ENCODE measurements around the gene UHRF1.
"Not testable (repeated sequence)": the region's sequence is repeated elsewhere in the genome, so short reads cannot be mapped to it uniquely, and the experiment has no call there.

Gene UHRF1

DNA sequence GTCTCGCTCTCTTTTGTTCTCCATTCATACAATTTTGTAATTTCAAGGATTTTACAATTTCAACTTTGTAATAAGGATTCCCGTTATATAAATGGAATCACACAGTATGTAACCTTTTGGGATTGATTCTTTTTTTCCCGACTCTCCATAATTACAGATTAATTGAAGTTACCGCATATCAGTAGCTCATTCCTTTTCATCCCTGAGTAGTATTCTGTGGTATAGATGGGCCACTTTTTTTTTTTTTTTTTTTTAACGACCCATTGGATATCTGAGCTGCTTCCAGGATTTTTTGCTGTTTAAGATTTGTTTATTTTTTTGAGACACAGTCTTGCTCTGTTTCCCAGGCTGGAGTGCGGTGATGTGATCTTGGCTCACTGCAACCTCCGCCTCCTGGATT lies 27.8 kb downstream of the UHRF1 start:
- Histone ChIP-seq H3K9me3 (ENCODE audit: control insufficient read depth, insufficient read depth, low read length) (no peaks in the 10 kb centered on the region), H3K9ac (ENCODE audit: low read depth, low read length) (no peak overlapping the region), H3K4me1 (ENCODE audit: control insufficient read depth, insufficient read depth, low read length) (no peaks in the 10 kb centered on the region), H3K27ac (ENCODE audit: low read depth, low read length) (no peak overlapping the region), H3K4me3 (ENCODE audit: low read depth, low read length) (no peak overlapping the region), H3K36me3 (ENCODE audit: control insufficient read depth, insufficient read depth, low read length) (peaks cover 62% of the 10 kb centered on the region), H3K27me3 (ENCODE audit: control insufficient read depth, insufficient read depth, low read length) (no peaks in the 10 kb centered on the region)

DNA sequence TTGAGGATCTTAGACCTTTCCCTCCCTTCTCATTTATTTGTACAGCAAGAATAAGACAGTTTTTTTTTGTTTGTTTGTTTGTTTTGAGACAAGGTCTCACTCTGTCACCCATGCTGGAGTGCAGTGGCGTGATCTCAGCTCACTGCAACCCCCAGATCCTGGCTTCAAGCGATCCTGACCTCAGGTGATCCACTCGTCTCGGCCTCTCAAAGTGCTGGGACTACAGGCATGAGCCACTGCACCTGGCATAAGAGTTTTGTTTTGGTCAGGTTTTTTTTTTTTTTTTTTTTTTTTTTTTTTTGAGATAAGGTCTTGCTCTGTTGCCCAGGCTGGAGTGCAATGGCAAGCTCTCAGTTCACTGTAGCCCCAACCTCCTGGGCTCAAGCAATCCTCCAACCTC lies 29.2 kb downstream of the UHRF1 start:
- peaks cover 58% of the 10 kb centered on the region for H3K36me3 ChIP-seq (ENCODE audit: control insufficient read depth, insufficient read depth, low read length)
- not testable (repeated sequence) for H3K9ac ChIP-seq (ENCODE audit: low read depth, low read length); H3K4me1 ChIP-seq (ENCODE audit: control insufficient read depth, insufficient read depth, low read length); H3K27me3 ChIP-seq (ENCODE audit: control insufficient read depth, insufficient read depth, low read length); H3K4me3 ChIP-seq (ENCODE audit: low read depth, low read length); H3K9me3 ChIP-seq (ENCODE audit: control insufficient read depth, insufficient read depth, low read length); H3K27ac ChIP-seq (ENCODE audit: low read depth, low read length)

DNA sequence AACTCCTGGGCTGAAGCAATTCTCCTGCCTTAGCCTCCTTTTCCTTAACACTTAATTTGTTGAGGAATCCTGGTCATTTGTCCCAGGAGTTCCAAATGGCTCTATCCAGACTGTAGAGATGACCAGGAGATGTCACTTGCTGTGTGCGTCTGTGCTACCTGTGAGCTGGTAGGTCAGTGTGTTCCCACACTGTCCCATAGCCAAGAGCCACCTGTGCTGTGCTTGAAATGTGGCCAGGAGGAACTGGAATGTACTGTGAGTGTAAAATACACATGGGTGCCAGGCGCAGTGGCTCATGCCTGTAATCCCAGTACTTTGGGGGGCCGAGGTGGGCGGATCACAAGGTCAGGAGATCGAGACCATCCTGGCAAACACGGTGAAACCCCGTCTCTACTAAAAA lies 30.2 kb downstream of the UHRF1 start:
- Histone ChIP-seq H3K9me3 (ENCODE audit: control insufficient read depth, insufficient read depth, low read length) (no peaks in the 10 kb centered on the region), H3K27me3 (ENCODE audit: control insufficient read depth, insufficient read depth, low read length) (no peaks in the 10 kb centered on the region), H3K4me1 (ENCODE audit: control insufficient read depth, insufficient read depth, low read length) (no peaks in the 10 kb centered on the region), H3K4me3 (ENCODE audit: low read depth, low read length) (no peak overlapping the region), H3K27ac (ENCODE audit: low read depth, low read length) (no peak overlapping the region), H3K36me3 (ENCODE audit: control insufficient read depth, insufficient read depth, low read length) (peaks cover 58% of the 10 kb centered on the region), H3K9ac (ENCODE audit: low read depth, low read length) (no peak overlapping the region)

DNA sequence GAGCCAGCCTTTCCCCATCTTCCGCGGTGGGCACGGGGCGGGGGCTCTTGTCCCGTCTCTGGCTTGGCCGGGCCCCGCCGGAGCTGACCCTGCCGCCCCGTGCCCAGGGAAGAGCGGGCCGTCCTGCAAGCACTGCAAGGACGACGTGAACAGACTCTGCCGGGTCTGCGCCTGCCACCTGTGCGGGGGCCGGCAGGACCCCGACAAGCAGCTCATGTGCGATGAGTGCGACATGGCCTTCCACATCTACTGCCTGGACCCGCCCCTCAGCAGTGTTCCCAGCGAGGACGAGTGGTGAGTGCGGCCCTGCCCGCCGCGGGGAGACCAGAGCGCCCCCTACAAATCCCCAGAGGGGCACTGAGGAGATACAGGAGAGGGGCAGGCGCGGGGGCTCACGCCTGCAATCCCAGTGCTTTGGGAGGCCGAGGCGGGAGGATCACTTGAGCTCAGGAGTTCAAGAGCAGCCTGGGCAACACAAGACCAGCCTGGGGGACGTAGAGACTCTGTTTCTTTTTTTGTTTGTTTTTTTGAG lies 32.4 kb downstream of the UHRF1 start:
- H3K27me3 ChIP-seq (ENCODE audit: control insufficient read depth, insufficient read depth, low read length); H3K27ac ChIP-seq (ENCODE audit: low read depth, low read length); H3K4me3 ChIP-seq (ENCODE audit: low read depth, low read length); H3K9ac ChIP-seq (ENCODE audit: low read depth, low read length); H3K4me1 ChIP-seq (ENCODE audit: control insufficient read depth, insufficient read depth, low read length); H3K9me3 ChIP-seq (ENCODE audit: control insufficient read depth, insufficient read depth, low read length): not testable (repeated sequence)
- peaks cover 50% of the 10 kb centered on the region for H3K36me3 ChIP-seq (ENCODE audit: control insufficient read depth, insufficient read depth, low read length)

DNA sequence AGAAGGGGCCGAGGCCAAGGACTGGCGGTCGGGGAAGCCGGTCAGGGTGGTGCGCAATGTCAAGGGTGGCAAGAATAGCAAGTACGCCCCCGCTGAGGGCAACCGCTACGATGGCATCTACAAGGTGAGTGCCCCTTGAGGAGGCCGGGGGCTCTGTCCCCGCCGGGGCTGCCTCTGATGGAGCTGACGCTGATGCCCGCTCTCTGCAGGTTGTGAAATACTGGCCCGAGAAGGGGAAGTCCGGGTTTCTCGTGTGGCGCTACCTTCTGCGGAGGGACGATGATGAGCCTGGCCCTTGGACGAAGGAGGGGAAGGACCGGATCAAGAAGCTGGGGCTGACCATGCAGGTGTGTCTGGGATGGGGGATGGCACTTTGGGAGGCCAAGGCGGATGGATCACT lies 41.3 kb downstream of the UHRF1 start:
- H3K27me3 ChIP-seq (ENCODE audit: control insufficient read depth, insufficient read depth, low read length); H3K4me1 ChIP-seq (ENCODE audit: control insufficient read depth, insufficient read depth, low read length); H3K27ac ChIP-seq (ENCODE audit: low read depth, low read length); H3K9me3 ChIP-seq (ENCODE audit: control insufficient read depth, insufficient read depth, low read length); H3K9ac ChIP-seq (ENCODE audit: low read depth, low read length); H3K4me3 ChIP-seq (ENCODE audit: low read depth, low read length): not testable (repeated sequence)
- H3K36me3 ChIP-seq (ENCODE audit: control insufficient read depth, insufficient read depth, low read length) = peaks cover 86% of the 10 kb centered on the region

GRCh38 chr19:4951656-4952055 lies 42.4 kb downstream of the UHRF1 start:
- Histone ChIP-seq H3K9ac (ENCODE audit: low read depth, low read length) (no peak overlapping the region), H3K36me3 (ENCODE audit: control insufficient read depth, insufficient read depth, low read length) (peaks cover 85% of the 10 kb centered on the region), H3K9me3 (ENCODE audit: control insufficient read depth, insufficient read depth, low read length) (no peaks in the 10 kb centered on the region), H3K27me3 (ENCODE audit: control insufficient read depth, insufficient read depth, low read length) (no peaks in the 10 kb centered on the region), H3K4me3 (ENCODE audit: low read depth, low read length) (no peak overlapping the region), H3K27ac (ENCODE audit: low read depth, low read length) (no peak overlapping the region), H3K4me1 (ENCODE audit: control insufficient read depth, insufficient read depth, low read length) (no peaks in the 10 kb centered on the region)

DNA sequence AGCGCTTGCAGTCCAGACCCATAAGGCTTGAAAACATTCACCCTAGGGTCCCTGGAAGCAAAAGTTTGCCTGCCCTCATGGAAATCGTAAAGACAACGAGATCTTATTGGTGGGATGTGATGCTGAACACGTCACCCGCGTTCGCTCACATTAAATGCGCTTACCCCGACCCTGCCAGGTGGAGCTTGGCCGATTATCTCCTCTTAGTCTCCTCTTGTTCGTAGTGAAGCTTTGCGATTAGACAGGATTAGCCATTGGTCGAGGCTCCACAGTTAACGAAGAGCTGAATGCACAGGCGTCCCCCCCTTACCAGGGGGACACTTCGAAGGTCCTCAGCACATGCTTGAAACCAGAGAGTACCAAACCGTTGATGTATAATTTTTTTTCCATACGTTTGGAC lies 43.6 kb downstream of the UHRF1 start:
- Histone ChIP-seq H3K9me3 (ENCODE audit: control insufficient read depth, insufficient read depth, low read length) (no peaks in the 10 kb centered on the region), H3K4me1 (ENCODE audit: control insufficient read depth, insufficient read depth, low read length) (no peaks in the 10 kb centered on the region), H3K9ac (ENCODE audit: low read depth, low read length) (no peak overlapping the region), H3K27ac (ENCODE audit: low read depth, low read length) (no peak overlapping the region), H3K4me3 (ENCODE audit: low read depth, low read length) (no peak overlapping the region), H3K36me3 (ENCODE audit: control insufficient read depth, insufficient read depth, low read length) (peaks cover 82% of the 10 kb centered on the region), H3K27me3 (ENCODE audit: control insufficient read depth, insufficient read depth, low read length) (no peaks in the 10 kb centered on the region)

- H3K4me3 ChIP-seq (ENCODE audit: low read depth, low read length); H3K27me3 ChIP-seq (ENCODE audit: control insufficient read depth, insufficient read depth, low read length); H3K4me1 ChIP-seq (ENCODE audit: control insufficient read depth, insufficient read depth, low read length); H3K9ac ChIP-seq (ENCODE audit: low read depth, low read length); H3K9me3 ChIP-seq (ENCODE audit: control insufficient read depth, insufficient read depth, low read length); H3K27ac ChIP-seq (ENCODE audit: low read depth, low read length): not testable (repeated sequence)
- peaks cover 82% of the 10 kb centered on the region for H3K36me3 ChIP-seq (ENCODE audit: control insufficient read depth, insufficient read depth, low read length)
Measured at GRCh38 chr19:4954320-4955149, 45.2 kb downstream of the UHRF1 start.

GRCh38 chr19:4955274-4955673 lies 46.0 kb downstream of the UHRF1 start:
- H3K27me3 ChIP-seq (ENCODE audit: control insufficient read depth, insufficient read depth, low read length) = no peaks in the 10 kb centered on the region
- no peak overlapping the region for H3K4me3 ChIP-seq (ENCODE audit: low read depth, low read length)
- no peaks in the 10 kb centered on the region for H3K4me1 ChIP-seq (ENCODE audit: control insufficient read depth, insufficient read depth, low read length)
- peaks cover 82% of the 10 kb centered on the region for H3K36me3 ChIP-seq (ENCODE audit: control insufficient read depth, insufficient read depth, low read length)
- no peak overlapping the region for H3K27ac ChIP-seq (ENCODE audit: low read depth, low read length)
- no peaks in the 10 kb centered on the region for H3K9me3 ChIP-seq (ENCODE audit: control insufficient read depth, insufficient read depth, low read length)
- no peak overlapping the region for H3K9ac ChIP-seq (ENCODE audit: low read depth, low read length)

- peaks cover 72% of the 10 kb centered on the region for H3K36me3 ChIP-seq (ENCODE audit: control insufficient read depth, insufficient read depth, low read length)
Measured at GRCh38 chr19:4957981-4958380, 48.7 kb downstream of the UHRF1 start.

DNA sequence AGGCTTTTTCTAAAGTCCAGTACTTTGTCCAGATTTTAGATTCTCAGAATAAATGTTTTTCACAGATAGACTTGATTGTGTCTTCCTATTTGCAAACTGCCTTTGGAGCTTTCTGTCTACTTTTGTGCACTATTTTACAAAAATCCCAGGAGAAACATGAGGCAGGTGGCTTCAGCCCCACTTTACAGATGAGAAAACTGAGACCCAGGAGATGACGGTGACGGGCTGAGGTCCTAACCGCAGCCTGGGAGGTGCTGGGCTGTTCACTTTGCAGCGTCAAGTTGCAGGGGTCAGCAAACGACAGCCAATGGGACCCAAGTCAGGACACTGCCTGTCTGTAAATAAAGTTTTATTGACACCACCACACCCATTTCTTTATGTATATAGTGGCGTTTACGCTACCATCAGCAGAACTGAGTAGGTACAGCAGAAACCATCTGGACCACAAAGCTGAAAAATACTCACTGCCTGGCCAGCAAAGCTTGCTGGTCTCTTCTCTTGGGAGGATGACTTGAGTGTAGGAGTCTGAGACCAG lies 52.9 kb downstream of the UHRF1 start:
- H3K9me3 ChIP-seq (ENCODE audit: control insufficient read depth, insufficient read depth, low read length) = no peaks in the 10 kb centered on the region
- H3K4me3 ChIP-seq (ENCODE audit: low read depth, low read length) = no peak overlapping the region
- peaks cover 36% of the 10 kb centered on the region for H3K36me3 ChIP-seq (ENCODE audit: control insufficient read depth, insufficient read depth, low read length)
- H3K4me1 ChIP-seq (ENCODE audit: control insufficient read depth, insufficient read depth, low read length) = no peaks in the 10 kb centered on the region
- no peak overlapping the region for H3K27ac ChIP-seq (ENCODE audit: low read depth, low read length)
- no peak overlapping the region for H3K9ac ChIP-seq (ENCODE audit: low read depth, low read length)
- H3K27me3 ChIP-seq (ENCODE audit: control insufficient read depth, insufficient read depth, low read length) = no peaks in the 10 kb centered on the region

More at GRCh38 chr19:4957981-4958380, 48.7 kb downstream of the UHRF1 start:
- Histone ChIP-seq H3K4me1 (ENCODE audit: control insufficient read depth, insufficient read depth, low read length) (no peaks in the 10 kb centered on the region), H3K9me3 (ENCODE audit: control insufficient read depth, insufficient read depth, low read length) (no peaks in the 10 kb centered on the region), H3K27ac (ENCODE audit: low read depth, low read length) (no peak overlapping the region), H3K27me3 (ENCODE audit: control insufficient read depth, insufficient read depth, low read length) (no peaks in the 10 kb centered on the region), H3K9ac (ENCODE audit: low read depth, low read length) (no peak overlapping the region), H3K4me3 (ENCODE audit: low read depth, low read length) (no peak overlapping the region)

Data from HUES48 (cell line).